ENCODE measurements around the gene LCORL.

DNA sequence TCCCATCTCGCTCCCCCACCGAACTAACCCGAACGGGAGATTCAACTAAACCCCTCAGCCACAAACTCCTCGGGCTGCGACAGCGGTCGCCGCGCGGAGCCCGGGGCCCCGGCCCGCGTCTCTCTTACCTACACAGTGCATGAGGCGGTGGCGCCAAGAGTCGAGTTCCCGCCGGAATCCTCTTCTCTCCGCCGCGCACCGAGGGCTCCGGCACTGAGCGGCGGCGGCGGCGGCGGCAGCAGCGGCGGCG is 160 bp downstream of the LCORL start:
- TF ChIP-seq CTCF (IDR thresholded peaks at IDR 0.05) (no peak), POLR2A (IDR thresholded peaks at IDR 0.05) (peak in 1 of 2 donors; percentile 66)

Data from Peyer's patch (tissue), 4 donors.